HFFc6 (cell line): Measurements from ENCODE around the gene SFTA2. TPM values are rescaled to one million over a fixed set of nuclear protein-coding genes. Genes with fewer than 3 reads are reported as not detected.

ENCODE experiments used
- DNase-seq: peaks from one replicate; pipeline ENCODE4 v3.0.0-alpha.2; 2018
- H3K27ac Mint-ChIP-seq: 2 replicates; pipeline ENCODE4 v1.8.0; 2020; ENCODE audit warnings: mild to moderate bottlenecking, mixed read lengths
- H3K27me3 Mint-ChIP-seq: 2 replicates; pipeline ENCODE4 v1.8.0; 2021; ENCODE audit warnings: mild to moderate bottlenecking, moderate library complexity, mixed read lengths; ENCODE audit not compliant: insufficient read depth
- H3K36me3 Mint-ChIP-seq: 2 replicates; pipeline ENCODE4 v1.8.0; 2021; ENCODE audit warnings: low read depth, mixed read lengths
- H3K4me1 Mint-ChIP-seq: 2 replicates; pipeline ENCODE4 v1.8.0; 2020; ENCODE audit warnings: low read depth, mixed read lengths
- H3K4me3 Mint-ChIP-seq: 2 replicates; pipeline ENCODE4 v1.8.0; 2020; ENCODE audit warnings: mild to moderate bottlenecking, moderate library complexity, mixed read lengths
- H3K9me3 Mint-ChIP-seq: 2 replicates; pipeline ENCODE4 v1.8.0; 2020; ENCODE audit warnings: mild to moderate bottlenecking, mixed read lengths
- total RNA-seq, 6 experiments: library from RNA; stranded (reverse); fragmentation: NEBNext Ultra II Directional; extraction: Animal tissue kit (Norgen Biotek cat#: 25700); gene quantifications; 2 replicates in 1 of 6; 3 replicates in 5 of 6; pipeline ENCODE4 v1.2.3, GENCODE V29; 2021
- TF ChIP-seq, protein P1 (sequence below): fragments of 200-600 bp; sonication (generic); IDR thresholded peaks from 2 replicates; pipeline ENCODE4 v1.5.0; 2021; ENCODE audit warnings: antibody characterized with exemption, mild to moderate bottlenecking

The SFTA2 gene
- total RNA-seq, 6 experiments from 2014 or later = not detected

DNA sequence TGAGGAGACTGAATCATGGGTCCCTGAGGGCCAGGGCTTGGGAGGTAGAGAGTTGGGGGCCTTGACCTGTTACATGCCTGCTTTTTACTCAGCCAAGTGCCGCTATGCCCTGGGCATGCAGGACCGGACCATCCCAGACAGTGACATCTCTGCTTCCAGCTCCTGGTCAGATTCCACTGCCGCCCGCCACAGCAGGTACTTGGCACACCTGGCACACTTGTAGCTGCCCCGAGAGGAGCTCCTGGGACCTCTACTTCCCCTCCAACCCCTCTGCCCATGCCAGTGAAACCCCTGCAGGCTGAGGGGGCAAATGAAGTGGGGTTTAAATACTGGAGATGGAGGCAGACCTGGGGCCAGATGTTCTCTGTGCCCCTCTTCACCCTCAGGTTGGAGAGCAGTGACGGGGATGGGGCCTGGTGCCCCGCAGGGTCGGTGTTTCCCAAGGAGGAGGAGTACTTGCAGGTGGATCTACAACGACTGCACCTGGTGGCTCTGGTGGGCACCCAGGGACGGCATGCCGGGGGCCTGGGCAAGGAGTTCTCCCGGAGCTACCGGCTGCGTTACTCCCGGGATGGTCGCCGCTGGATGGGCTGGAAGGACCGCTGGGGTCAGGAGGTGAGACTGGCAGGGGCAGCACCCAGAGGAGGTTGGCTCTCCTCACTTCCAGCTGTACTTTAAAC is 43.0 kb downstream of the SFTA2 start:
- Mint-ChIP-seq H3K36me3 (no peaks in the 10 kb centered on the region; the same call in none of the 2 replicates), H3K4me3 (peak overlapping the region; percentile 27; the same call in 1 of the 2 replicates), H3K9me3 (no peaks in the 10 kb centered on the region), H3K27me3 (peaks cover under 1% of the 10 kb centered on the region; the same call in 1 of the 2 replicates), H3K4me1 (peaks cover 48% of the 10 kb centered on the region), H3K27ac (peak overlapping the region; percentile 68)
- no peak for DNase-seq
- TF ChIP-seq, protein P1, sequence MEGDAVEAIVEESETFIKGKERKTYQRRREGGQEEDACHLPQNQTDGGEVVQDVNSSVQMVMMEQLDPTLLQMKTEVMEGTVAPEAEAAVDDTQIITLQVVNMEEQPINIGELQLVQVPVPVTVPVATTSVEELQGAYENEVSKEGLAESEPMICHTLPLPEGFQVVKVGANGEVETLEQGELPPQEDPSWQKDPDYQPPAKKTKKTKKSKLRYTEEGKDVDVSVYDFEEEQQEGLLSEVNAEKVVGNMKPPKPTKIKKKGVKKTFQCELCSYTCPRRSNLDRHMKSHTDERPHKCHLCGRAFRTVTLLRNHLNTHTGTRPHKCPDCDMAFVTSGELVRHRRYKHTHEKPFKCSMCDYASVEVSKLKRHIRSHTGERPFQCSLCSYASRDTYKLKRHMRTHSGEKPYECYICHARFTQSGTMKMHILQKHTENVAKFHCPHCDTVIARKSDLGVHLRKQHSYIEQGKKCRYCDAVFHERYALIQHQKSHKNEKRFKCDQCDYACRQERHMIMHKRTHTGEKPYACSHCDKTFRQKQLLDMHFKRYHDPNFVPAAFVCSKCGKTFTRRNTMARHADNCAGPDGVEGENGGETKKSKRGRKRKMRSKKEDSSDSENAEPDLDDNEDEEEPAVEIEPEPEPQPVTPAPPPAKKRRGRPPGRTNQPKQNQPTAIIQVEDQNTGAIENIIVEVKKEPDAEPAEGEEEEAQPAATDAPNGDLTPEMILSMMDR = no peak

DNA sequence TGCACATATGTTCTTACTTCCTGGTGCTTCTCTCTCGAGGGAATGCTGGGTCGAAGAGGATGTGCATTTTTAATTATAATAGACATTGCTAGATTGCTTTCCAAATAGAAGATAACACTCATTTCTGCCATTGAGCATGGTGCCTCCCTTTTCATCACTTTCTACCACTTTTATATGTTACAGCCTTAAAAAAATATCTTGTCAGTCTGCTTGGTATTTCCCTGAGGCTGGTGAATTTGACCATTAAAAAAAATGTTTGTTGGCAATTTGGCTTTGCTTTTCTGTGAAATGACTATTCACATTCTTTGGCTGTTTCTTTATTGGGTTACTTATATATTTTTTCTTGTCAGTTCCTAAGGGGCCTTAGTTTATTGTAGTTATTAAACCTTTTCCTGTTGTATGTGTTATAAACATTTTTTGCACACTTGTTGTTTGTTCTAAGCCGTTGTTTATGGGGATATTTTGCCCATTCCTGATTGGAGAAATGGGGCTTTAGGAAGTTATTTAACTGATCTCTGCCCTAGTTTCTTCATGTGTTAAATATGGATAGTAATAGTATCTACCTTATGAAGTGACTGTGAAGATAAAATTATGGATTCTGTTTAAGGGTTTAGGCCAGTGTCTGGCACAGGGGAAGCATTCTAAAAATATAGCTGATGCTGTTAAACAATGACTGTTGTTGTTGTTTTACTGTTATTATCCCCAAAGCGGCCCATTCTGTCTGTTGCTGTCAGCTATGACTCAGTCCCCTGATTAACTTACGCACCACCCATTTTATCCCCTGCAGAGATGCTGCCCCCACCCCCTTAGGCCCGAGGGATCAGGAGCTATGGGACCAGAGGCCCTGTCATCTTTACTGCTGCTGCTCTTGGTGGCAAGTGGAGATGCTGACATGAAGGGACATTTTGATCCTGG is 43.8 kb downstream of the SFTA2 start:
- DNase-seq = peak; percentile 56
- TF ChIP-seq, protein P1 = no peak
- Mint-ChIP-seq H3K36me3 (no peaks in the 10 kb centered on the region; the same call in none of the 2 replicates), H3K9me3 (no peaks in the 10 kb centered on the region), H3K4me3 (peak overlapping the region; percentile 27), H3K27me3 (no peaks in the 10 kb centered on the region), H3K4me1 (peaks cover 53% of the 10 kb centered on the region), H3K27ac (peak overlapping the region; percentile 68)

DNA sequence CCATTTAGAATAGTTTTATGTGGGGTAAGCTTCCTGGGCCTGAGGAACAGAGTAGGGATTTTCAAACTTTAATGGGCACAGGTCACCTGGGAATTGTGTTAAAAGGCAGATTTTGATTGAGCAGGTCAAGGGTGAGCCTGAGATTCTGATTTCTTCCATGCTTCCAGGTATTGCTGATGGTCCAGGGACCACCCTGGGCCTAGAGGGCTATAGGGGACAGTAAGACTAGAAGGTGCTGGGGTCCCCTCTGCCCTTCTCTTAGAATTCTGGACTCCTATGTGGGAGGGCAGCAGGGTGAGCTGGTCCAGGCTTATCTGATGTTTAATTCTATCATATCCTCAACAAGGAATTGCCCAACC is 45.1 kb downstream of the SFTA2 start:
- peak overlapping the region; percentile 87 for H3K27ac Mint-ChIP-seq
- TF ChIP-seq, protein P1 = no peak
- DNase-seq = no peak
- H3K27me3 Mint-ChIP-seq = no peaks in the 10 kb centered on the region
- H3K9me3 Mint-ChIP-seq = no peaks in the 10 kb centered on the region
- peak overlapping the region; percentile 83 for H3K4me3 Mint-ChIP-seq
- peaks cover 64% of the 10 kb centered on the region for H3K4me1 Mint-ChIP-seq
- no peaks in the 10 kb centered on the region; the same call in 1 of the 2 replicates for H3K36me3 Mint-ChIP-seq

DNA sequence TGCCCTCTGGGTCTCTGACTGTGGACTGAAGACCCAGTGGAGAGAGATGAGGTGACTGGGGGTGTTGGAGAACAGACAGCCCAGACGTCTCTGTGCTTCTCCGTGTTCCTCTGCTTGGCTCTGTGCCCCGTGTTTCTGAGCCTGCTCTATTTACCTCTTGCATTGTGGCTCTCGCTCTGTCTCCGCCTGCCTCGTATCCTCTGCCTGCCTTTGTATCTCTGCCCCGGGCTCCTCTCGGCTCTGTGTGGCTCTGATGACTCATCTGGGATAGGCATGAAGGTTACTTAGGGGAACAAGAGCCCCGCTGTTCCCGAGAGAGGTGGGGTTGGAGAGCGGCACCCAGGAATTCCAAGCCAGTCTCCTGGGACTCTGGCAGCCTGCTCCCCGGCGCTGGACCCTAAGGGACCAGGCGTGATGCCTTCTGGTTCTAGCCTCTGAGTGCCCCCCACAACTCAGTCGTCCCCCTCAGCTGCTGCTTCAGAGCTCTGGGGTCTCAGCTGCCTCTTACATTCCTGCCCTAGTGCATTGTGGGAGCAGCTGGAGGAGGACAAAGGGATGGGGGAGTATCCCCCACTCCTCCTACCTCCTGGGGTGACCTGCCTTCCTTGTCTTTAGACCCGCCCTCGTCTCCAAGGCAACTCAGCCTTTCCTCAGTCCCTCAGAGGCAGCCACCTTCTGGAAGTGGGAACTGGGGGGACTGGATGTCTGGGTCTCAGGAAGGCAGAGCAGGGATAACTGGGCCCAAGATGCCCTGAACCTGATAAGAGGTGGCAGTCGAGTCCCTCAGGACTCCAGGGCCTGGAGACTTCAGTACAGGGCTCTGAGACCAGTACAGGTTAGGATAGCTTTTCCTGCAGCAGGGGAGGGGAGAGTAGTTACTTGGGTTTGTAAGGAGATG is 45.7 kb downstream of the SFTA2 start:
- peak; percentile 90 for DNase-seq
- Mint-ChIP-seq H3K4me1 (peaks cover 70% of the 10 kb centered on the region), H3K9me3 (no peaks in the 10 kb centered on the region), H3K27ac (peak overlapping the region; percentile 87), H3K36me3 (no peaks in the 10 kb centered on the region; the same call in 1 of the 2 replicates), H3K27me3 (peaks cover 3% of the 10 kb centered on the region), H3K4me3 (peak overlapping the region; percentile 83)
- TF ChIP-seq, protein P1 = no peak

DNA sequence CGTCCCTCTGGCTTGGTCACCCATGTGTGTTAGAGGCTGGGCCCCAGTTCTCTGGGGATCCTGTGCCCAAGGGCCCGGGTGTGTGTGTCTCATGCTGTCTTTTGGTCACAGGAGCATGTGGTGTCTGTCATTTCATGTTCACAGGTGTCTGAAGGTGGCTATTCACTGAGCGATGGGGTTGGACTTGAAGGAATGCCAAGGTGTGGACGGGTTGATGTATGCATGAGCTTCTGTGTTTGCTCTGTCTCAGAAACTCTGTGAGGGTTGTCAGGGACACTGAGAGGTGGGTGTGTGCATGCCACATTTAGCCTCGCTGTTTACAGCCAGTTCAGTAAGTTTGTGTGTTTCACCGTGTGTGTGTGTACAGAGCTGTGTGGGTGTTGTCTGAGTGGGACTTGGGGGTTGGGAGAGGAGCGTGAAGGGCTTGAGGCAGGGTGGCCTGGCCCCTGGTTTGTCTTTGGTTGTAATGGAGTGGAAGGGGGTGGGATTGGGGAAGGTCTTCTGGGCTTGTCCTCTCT is 46.4 kb downstream of the SFTA2 start:
- peak; percentile 24 for DNase-seq
- Mint-ChIP-seq H3K27me3 (peaks cover 3% of the 10 kb centered on the region), H3K4me1 (peaks cover 71% of the 10 kb centered on the region), H3K9me3 (no peaks in the 10 kb centered on the region), H3K36me3 (no peaks in the 10 kb centered on the region; the same call in 1 of the 2 replicates), H3K4me3 (peak overlapping the region; percentile 83), H3K27ac (peak overlapping the region; percentile 87)
- TF ChIP-seq, protein P1 = no peak
